Glomerular visceral epithelial cell (primary cell): ENCODE data around the gene NFATC1.

ENCODE experiments used
- DNase-seq: peaks from one replicate; pipeline ENCODE4 v3.0.0-alpha.2; 2016; ENCODE audit errors: extremely low spot score

Gene NFATC1

DNA sequence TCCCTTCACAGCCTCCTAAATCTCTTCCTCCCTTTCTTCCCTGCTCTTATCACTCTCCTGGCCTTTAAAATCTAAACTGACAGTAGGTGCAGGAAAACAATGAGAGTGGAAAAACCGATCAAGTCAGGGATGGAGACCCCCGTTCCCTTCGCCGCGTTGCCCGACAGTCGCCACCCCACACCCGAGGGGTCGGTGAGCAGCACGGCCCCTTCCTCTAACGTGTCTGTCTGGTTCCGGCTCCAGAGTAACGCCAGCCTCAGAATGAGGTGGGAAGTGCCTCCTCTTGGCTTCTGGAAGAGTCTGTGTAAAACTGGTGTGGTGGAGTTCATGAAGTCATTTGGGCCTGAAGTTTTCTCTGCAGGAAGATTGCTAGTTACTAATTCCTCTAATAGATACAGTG lies 138.6 kb downstream of the NFATC1 start:
- no peak for DNase-seq

DNA sequence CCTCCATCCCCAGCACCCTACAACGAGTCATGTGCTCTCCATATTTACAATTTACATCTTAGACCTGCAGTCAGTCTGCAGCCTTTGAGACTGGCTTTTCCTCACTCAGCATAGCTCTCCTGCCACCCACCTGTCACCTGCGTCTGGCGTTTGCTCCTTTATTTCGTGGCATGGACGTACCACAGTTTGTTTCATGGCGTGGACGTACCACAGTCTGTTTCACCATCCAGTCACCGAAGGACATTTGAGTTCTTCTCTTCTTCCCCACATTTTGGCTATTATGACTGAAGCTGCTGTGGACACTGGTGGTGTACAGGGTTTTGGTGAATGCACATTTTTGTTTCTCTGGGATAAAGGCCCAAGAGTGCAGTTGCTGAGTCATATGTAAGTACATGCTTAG lies 142.0 kb downstream of the NFATC1 start:
- DNase-seq: no peak

DNA sequence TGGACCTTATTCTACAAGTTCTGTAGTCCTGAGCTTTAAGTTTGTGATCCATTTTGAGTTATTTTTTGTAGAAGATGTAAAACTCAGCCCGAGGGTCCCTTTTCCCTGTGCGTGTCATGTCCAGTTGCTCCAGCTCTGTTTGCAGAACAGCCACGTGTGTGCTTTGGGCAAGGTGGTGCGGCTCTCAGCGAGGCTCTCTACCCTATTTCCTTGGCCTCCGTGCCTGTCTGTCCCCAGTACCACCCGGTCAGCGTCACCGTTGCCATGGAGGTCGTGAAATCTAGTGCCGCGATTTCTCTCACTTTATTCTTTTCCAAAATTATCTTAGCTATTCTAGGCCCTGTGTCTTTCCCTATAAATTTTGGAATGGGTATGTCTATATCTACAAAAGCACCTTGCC lies 142.9 kb downstream of the NFATC1 start:
- no peak for DNase-seq

DNA sequence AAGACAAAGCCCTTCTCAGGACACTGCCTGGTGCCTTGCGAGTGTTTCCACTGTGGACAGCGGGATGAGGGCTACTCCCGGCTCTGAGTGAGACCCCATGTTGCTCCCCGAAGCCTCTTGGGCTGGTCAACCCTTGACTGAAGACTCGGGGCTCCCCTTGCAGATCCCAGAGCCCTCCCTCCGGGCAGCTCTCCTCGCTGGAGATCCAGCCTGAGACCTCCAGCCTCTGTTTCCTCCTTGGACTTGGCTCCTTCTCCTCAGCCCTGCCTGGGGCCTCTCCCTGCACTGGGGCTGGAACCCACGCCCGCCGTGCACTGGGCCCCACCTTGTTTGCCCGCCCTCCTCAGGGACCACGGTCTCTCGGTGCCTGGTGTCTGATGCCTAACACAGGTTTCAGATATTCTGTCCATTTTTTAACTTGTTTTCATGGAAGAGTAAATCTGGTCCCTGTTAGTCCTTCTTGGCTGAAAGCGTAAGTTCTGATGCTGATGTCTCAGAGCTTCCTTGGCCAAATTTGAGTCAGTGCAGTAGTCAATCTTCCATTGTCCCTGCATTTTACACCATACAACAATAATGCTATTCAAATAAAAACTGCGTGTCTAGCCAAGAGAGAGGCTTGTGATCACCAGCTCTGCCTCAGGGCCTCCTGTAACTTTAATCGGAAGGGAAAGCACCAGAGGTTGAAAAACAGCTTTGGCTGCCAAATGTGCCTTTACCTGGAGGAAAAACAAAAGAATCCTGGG lies 144.6 kb downstream of the NFATC1 start:
- no peak for DNase-seq

DNA sequence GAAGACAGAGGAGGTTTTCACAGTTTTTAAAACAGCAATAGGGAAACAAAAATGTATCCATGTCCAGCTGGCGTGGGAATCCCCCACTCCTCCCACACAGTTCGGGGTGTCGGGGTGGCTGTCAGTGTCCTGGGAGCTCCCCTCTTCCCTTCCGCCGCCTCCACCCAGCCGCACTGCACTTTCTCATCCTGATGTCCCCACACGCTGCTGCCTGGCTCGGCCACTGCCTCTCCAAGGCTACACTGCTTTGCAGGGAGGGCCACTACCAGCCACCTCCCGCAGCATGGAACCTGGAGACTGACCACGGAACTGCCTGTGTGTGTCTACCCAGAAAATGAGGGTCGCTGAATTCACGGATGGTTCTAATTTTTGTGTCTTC lies 145.2 kb downstream of the NFATC1 start:
- no peak for DNase-seq

DNA sequence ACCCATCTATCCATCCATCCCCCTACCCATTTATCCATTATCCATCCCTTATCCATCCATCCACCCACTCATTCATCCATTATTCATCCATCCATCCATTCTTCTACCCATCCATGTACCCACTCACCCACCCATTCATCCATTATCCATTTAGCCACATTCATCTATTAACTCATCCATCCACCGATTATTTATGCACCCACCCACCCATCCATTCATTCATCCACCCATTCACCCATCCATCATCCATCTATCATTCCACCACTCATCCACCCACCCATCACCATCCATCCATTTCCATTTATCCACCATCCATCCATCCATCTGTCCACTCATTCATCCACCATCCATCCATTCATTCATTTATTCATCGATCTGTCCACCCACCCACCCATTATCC lies 146.5 kb downstream of the NFATC1 start:
- no peak for DNase-seq

DNA sequence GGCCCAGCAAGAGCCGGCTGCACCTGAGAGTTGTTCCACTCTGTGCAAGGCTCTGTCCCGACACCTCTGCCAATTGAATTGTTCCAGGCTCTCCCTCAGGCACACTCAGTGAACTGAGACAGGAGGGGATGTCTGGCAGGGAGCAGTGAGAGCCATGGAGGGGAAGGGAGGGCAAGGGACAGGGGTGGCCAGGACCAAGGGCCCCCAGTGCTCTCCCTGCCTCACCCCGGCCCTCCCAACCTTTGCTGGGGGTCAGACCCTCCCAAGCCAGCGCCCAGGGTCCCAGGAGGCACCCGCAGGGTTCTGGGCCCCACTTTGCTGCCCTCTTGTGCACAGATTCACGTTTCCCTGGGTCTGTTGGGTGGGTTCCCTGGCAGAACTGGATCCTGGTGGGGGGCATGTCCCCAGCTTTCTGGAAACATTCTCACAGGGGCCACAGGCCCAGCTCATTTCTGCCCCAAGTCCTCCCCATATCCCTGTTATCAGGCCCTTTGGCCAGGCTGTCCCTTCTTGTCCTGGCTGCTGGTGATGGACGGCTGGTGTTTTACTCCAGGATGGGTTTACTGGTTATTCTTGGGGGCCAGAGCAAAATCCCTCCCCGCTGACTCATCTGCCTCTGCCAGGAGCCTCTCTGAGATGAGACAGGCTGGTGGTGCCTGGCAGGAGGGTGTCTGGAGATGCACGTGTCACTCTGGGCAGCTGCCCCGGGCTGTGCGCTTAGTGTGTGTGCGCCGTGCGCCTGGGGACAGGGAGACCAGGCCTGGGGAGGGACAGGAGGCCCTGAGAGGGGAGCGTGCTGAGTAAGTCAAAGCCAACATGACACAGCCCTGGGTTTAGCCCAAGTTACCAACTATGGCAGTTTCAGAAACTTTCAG lies 147.4 kb downstream of the NFATC1 start:
- no peak for DNase-seq

DNA sequence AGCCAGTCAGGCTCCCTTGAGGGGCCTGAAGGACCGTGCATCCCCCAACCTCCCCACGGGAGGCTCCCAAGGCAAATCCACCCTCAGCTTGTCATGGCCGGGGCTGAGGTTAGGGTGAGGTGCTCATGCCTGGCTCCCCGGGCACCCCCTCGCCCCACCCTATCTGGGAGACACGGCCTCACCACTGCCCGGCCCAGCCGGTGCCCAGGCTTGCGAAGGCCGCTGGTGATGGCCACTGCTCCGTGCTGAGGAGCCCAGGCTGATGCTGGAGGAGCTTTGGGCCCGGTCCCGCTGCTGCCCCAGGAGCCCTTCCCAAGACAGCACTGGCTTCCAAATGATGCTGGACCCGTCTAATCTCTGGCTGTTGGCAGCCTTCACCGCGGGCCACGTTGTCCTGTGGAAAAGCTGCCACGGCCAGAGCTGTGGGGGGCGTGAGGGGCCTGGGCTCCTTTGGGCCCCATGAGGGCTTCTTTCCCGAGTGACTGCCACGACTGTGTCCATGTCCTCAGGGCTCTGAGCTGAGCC lies 148.2 kb downstream of the NFATC1 start:
- no peak for DNase-seq

DNA sequence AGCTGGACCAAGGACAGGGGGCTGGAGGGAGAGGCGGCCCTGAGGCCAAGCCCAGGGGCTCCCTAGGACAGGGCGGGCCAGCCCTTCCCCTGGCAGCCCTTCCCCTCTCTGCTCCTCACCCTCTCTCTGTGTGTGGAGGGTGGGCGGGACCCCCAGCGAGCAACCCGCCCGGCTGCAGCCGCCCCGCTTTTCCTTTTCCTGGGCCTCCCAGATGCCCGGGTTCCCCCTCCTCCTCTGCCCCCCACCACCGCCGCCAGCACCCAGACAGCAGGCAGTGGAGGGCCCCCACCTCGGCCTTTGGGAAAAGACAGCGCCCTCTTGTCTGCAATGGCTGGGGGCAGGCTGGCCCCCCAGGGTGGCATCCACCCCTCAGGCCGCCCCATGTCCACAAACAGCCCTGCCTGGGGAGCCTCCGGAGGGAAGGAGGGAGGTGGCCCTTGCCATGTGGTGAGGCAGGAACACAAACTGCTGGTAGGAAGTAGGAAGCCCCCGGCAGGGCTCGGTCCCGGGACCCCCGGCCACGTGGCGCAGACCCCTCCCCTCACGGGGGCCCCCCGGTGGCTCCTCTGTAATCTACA lies 148.7 kb downstream of the NFATC1 start:
- DNase-seq: no peak

DNA sequence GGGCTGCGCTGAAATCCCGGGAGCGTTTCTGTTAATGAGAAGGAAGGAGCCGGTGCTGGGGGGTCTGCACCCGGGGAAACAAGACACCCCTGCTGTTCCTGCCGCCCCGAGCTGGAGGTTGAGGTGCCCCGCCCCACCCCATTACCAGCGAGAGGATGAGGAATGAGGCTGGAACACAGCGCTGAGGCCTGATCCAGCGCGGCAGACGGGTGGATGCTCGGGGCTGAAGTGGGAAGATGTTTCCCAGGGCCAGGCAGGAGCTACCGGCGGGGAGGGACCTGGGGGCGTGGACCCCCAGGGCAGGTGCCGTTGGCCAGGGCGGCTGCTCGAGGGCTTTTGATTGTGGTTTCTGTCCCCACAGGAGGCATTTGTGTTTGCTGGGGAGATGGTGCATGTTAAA lies 149.5 kb downstream of the NFATC1 start:
- DNase-seq: no peak

DNA sequence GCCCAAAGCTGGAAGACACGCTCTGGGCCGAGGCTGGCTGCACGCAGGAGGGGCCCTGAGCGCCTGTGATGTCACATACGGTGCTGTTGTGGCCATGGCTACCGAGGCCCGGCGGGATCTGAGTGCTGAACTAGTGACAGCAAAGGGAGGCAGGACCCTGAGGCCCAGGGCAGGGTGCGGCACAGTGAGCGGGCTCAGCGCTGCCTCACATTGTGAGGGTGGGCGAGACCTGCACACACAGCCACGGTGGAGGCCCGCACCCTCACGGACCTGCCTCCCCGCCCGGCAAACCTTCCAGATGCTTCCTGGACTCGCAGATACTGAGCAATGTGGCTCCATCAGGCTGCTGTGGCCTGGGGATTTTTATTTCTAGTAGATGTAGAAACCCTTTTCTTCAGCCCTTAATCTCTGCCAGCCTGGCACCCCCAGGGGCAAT lies 150.0 kb downstream of the NFATC1 start:
- no peak for DNase-seq

DNA sequence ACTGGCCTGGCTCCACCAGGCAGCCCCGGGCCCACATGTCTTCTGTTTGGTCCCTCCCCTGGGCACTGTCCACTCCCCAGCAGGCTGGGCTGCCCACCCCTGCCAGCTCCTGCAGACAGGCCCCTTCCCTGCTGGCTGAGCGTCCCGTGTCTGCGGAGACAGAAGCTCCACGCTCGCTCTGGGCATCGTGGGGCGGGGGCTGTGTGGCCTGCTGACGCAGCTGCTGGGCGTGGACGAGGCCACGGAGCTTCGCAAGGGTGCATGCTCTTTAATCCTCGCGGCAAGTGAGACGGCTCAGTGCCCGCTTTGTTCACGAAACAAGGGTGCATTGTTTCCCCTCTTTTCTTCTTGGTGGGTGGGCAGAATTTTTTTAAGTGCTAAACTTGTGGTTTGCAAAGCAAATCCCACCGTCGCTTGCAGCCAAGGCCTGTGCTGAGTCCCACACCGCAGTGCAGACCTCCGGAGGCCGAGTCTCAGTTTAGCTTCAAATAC lies 151.1 kb downstream of the NFATC1 start:
- no peak for DNase-seq

DNA sequence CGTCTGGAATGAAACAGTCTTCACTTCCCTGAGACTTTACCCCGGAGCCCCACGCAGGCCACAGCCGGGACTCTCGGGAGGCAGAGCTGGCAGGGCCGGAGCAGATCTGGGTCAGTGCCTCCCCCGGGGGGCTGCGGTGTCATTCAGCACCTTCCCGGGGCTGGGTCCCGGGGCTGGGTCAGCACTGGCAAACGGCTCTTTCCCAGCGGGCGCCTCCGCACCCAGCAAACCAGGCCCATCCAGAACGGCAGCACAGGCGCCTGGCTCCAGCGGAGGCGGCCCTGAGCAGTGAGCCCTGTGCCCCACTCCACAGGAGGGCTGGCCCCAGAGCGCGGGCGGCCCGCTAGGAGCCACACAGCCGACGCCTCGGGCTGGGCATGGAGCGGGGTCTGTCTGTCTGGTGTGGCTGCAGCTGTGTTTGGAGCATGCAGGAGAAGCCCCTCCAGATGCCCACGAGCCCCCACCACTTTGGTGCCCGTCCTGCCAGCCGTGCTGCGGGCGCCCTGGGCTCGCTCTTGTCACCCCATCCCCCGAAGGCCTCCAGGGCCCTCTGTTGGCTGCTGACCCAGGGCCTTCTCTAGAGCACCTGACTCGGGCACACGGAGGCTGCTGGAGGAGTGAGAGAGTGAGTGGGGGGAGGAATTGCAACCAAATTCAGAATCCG lies 151.8 kb downstream of the NFATC1 start:
- no peak for DNase-seq

DNA sequence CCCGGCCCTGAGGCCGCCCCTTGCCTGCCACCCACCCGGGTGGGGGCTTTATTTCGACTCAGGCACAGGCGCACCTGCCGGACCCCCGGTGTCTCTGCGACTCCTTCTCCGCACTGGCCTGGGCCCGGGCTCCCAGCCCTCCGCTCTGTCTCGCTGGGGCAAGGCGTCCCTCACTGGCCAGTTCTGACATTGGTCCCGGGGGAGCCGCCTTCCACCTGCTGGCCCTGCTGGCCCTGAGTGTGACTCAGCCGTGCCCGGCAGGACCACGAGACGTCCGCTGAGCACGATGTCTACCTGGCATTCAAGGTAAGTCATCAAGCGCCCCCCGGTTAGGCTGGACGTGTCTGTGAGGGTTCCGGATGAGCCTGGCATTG lies 152.3 kb downstream of the NFATC1 start:
- DNase-seq: no peak

DNA sequence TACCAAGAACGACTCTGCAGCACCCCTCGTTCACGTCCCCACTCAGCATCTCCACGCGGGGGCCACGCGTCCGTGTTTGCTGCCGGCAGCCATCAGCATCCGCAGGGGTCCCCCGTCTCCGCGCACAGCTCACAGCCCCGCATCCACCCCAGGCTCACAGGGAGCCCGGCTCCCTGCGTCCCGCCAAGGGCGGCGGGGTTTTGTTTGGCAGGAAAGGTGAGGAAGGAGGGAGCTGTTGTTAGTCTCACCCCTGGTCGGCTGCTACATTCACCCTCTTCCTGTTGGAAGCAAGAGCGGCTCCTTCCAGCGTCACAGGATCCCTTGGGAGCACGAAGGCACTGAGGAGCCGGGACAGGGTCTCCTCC lies 152.9 kb downstream of the NFATC1 start:
- DNase-seq: no peak

DNA sequence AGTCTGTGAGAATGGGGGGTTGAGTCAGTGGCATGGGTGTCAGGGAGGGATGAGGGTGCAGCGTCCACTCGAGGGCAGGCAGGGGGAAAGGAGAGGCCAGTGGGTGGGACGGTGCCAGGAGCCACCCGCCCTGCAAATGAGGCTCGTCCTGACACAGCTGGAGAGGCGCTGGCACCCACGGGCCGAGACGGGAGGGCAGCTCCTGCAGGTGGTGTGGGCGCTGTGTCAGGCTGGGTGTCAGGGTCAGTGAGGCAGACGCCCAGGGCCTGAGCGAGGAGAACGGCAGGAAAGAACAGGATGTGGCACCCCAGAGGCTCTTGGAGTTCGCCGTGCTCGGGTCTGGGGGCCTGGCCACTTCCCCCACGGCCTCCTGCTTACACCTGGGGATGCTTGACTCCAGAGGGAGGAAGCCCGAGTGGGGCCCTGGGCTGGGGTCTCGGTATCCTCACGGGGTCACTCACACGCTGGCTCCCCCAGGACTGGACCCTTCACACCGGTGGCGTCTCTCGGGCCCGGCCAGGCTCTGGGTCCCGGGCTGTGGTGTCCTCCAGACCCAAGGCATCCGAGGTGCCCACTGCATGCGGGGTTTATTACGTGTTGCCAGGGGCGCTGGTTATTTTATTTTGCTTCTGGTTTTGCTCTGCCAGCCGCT lies 153.4 kb downstream of the NFATC1 start:
- DNase-seq: no peak

DNA sequence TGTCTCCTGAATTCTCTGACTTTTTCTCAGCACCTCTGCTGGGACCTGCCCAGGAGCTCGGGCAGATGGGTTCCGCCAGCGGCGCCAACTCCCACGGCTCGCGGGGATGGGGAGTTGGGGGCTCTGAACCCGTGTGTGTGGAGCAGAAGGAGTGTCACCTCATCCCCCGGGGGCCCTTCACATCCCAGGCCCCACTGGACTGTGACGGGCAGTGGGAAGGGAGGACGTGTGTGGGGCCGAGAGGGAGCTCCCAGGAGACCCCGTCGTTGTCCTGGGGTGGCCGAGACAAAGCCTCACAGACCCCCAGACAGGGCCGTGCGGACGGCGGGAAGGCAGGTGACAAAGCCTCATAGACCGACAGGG lies 153.9 kb downstream of the NFATC1 start:
- no peak for DNase-seq

DNA sequence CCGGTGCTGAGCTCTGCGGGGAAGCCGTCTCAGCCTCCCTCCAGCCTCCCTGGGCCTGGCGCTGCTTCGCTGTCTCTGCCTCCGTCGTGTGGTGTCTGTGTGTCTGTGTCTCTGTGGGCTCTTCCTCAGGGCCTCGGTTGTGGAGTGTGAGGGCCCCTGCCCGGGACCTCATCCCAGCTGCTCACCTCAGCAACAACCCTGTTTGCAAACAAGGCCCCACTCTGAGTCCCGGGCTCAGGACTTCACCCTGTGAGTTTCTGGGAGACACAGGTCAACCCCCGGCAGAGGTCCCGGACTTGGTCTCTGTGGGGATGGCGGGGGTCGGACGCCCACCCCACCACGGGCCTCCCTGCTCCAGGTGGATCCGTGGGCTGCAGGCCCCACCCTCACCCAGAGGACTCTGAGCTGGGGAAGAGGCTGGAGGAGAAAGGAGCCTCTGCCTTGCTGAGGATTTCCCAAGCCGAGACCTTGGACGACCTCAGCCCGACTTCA lies 156.5 kb downstream of the NFATC1 start:
- no peak for DNase-seq

DNA sequence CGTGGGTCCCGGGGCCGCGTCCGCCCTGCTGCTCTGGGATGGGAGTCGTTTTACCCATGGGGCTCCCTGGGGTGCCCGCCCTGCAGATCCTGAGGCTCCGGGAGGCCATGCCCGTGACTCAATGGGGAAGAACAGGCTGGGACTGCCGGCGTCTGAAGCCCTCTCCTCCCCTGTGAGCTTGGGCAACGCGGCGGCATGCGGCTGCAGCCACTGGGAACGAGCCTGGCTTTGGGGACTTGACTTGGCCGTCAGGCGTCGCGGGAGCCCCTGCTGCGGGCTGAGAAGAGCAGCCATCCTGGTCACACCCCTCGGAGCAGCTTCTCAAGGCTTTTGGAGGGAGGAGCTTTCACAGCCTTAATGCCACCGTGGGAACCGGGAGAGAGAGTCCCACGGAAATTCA lies 157.0 kb downstream of the NFATC1 start:
- DNase-seq: no peak

DNA sequence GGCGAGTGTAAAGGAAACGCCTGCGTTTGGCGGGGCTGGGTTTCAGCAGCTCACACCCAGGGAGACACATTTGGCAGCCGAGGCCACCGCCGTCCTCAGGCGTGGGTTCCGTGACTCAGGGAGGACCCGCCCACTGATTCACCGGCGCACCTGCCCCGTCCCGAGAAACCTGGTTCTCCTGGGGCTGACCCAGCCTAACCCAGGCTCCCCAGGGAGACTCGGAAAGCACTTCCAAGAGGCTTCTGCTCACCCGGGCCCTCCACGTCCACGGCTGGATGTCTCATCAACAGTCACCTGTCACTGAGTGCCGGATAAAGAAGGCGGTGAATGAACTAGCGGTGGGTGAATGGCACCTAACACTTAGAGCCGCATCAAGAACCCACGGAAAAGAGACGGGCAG lies 157.4 kb downstream of the NFATC1 start:
- no peak for DNase-seq

DNA sequence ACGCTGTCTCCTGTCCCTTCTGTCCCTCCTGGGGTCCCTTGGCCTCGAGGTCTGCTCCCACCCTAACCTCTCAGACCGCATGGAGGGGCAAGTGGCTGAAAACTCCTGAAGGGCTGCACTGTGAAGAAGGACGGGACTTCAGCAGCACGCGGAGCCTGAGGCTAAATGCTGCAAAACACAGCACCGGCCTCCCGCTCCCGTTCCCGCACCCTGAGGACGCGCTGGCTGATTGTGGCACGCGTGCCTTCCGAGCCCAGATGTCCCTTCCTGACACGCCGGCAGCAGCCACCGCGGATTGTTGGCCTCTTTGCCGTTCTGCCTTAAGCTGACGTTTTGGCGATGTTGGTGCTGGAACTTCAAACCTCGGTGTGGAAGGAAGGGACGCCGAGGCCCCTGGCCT lies 158.0 kb downstream of the NFATC1 start:
- DNase-seq: no peak
